Trophoblast cell (in vitro differentiated cells and primary cell): ENCODE measurements around the gene KLHL3.

Experiments used
- DNase-seq, 2 donors: peaks; one replicate each; pipeline ENCODE4 v3.0.0-alpha.2; 2016
- H2AFZ ChIP-seq: 2 replicates; pipeline ENCODE4 v1.6.1; 2013; ENCODE audit warnings: low read length, moderate library complexity, mild to moderate bottlenecking; ENCODE audit not compliant: insufficient read depth, poor library complexity
- H2AK5ac ChIP-seq: 2 replicates; pipeline ENCODE4 v1.6.1; 2013; ENCODE audit warnings: mild to moderate bottlenecking, low read length
- H2BK120ac ChIP-seq: 2 replicates; pipeline ENCODE4 v1.6.1; 2013; ENCODE audit warnings: low read length, mild to moderate bottlenecking, moderate library complexity; ENCODE audit not compliant: insufficient read depth, poor library complexity
- H2BK12ac ChIP-seq: 2 replicates; pipeline ENCODE4 v1.6.1; 2013; ENCODE audit warnings: mild to moderate bottlenecking, low read length, moderate library complexity
- H2BK5ac ChIP-seq: 2 replicates; pipeline ENCODE4 v1.6.1; 2013; ENCODE audit warnings: low read length, low read depth, moderate library complexity, mild to moderate bottlenecking; ENCODE audit not compliant: poor library complexity
- H3K14ac ChIP-seq: 2 replicates; pipeline ENCODE4 v1.6.1; 2013; ENCODE audit warnings: mild to moderate bottlenecking, low read length
- H3K18ac ChIP-seq: 2 replicates; pipeline ENCODE4 v1.6.1; 2013; ENCODE audit warnings: mild to moderate bottlenecking, low read length
- H3K23ac ChIP-seq: 2 replicates; pipeline ENCODE4 v1.6.1; 2013; ENCODE audit warnings: low read length
- H3K27ac ChIP-seq: 2 replicates; pipeline ENCODE4 v1.5.1; 2013; ENCODE audit warnings: low read depth, mild to moderate bottlenecking, inconsistent platforms, low read length, moderate library complexity
- H3K27me3 ChIP-seq: 2 replicates; pipeline ENCODE4 v1.6.1; 2013; ENCODE audit warnings: inconsistent platforms, mild to moderate bottlenecking, low read length, moderate library complexity; ENCODE audit not compliant: insufficient read depth
- H3K36me3 ChIP-seq, 2 experiments: 1 replicate in 1 of 2; 2 replicates in 1 of 2; pipeline ENCODE4 v1.6.1; 2013; ENCODE audit warnings: low read length in 2 of 2, mild to moderate bottlenecking in 2 of 2, moderate library complexity in 1 of 2; ENCODE audit not compliant: insufficient read depth in 2 of 2, control insufficient read depth in 1 of 2
- H3K4ac ChIP-seq: 2 replicates; pipeline ENCODE4 v1.6.1; 2013; ENCODE audit warnings: low read depth, mild to moderate bottlenecking, low read length, moderate library complexity
- H3K4me1 ChIP-seq, 2 experiments: 1 replicate in 1 of 2; 2 replicates in 1 of 2; pipeline ENCODE4 v1.6.1; 2013; ENCODE audit warnings: low read length in 2 of 2, mild to moderate bottlenecking in 2 of 2, moderate library complexity in 1 of 2; ENCODE audit not compliant: insufficient read depth in 2 of 2, control insufficient read depth in 1 of 2
- H3K4me2 ChIP-seq: 2 replicates; pipeline ENCODE4 v1.6.1; 2013; ENCODE audit warnings: inconsistent platforms, mild to moderate bottlenecking, low read length, moderate library complexity
- H3K4me3 ChIP-seq: 2 replicates; pipeline ENCODE4 v1.5.1; 2013; ENCODE audit warnings: mild to moderate bottlenecking, low read depth, low read length, inconsistent platforms
- H3K79me1 ChIP-seq: one replicate; pipeline ENCODE4 v1.6.1; 2013; ENCODE audit warnings: low read length
- H3K79me2 ChIP-seq: 2 replicates; pipeline ENCODE4 v1.6.1; 2013; ENCODE audit warnings: low read length, mild to moderate bottlenecking; ENCODE audit not compliant: control insufficient read depth, insufficient read depth, poor library complexity
- H3K9ac ChIP-seq: 2 replicates; pipeline ENCODE4 v1.6.1; 2013; ENCODE audit warnings: mild to moderate bottlenecking, low read length
- H3K9me3 ChIP-seq: 2 replicates; pipeline ENCODE4 v1.6.1; 2013; ENCODE audit warnings: low read depth, mild to moderate bottlenecking, control low read depth, inconsistent platforms, low read length; ENCODE audit not compliant: insufficient read depth
- H4K12ac ChIP-seq: 2 replicates; pipeline ENCODE4 v1.6.1; 2013; ENCODE audit warnings: low read depth, mild to moderate bottlenecking, low read length, moderate library complexity
- H4K8ac ChIP-seq: 2 replicates; pipeline ENCODE4 v1.6.1; 2013; ENCODE audit warnings: low read depth, mild to moderate bottlenecking, low read length, moderate library complexity
- H4K91ac ChIP-seq: one replicate; pipeline ENCODE4 v1.6.1; 2013; ENCODE audit warnings: low read depth, mild to moderate bottlenecking, low read length, moderate library complexity
- WGBS: extraction: QIAGEN DNeasy Blood & Tissue Kit; methylation state at CpG from one replicate; pipeline ENCODE4 v1.1.7; 2013; ENCODE audit warnings: missing lambda C conversion rate; ENCODE audit not compliant: insufficient read length, insufficient coverage; ENCODE audit errors: extremely low coverage; 5-methylcytosine and 5-hydroxymethylcytosine counted together

Gene KLHL3

GRCh38 chr5:137630216-137630971 lies 105.5 kb downstream of the KLHL3 start:
- no peak for DNase-seq
- Histone ChIP-seq H2BK5ac (no peak overlapping the region), H2AK5ac (no peak overlapping the region)

GRCh38 chr5:137629646-137630045 lies 106.2 kb downstream of the KLHL3 start:
- DNase-seq, result peak; percentile 16 to 90
- H3K23ac ChIP-seq, result no peak overlapping the region
- no peak overlapping the region for H4K8ac ChIP-seq
- no peaks in the 10 kb centered on the region for H3K36me3 ChIP-seq
- no peak overlapping the region for H3K27ac ChIP-seq
- no peak overlapping the region for H3K14ac ChIP-seq
- WGBS, result no CpG with 5 or more reads among the region's 4 CpGs
- no peak overlapping the region for H2AK5ac ChIP-seq
- no peaks in the 10 kb centered on the region for H3K27me3 ChIP-seq
- H2BK5ac ChIP-seq, result no peak overlapping the region
- H3K79me2 ChIP-seq, result no peaks in the 10 kb centered on the region
- no peak overlapping the region for H2AFZ ChIP-seq
- peak overlapping the region; percentile 20 for H3K4me3 ChIP-seq
- H3K9me3 ChIP-seq, result peaks cover 2% of the 10 kb centered on the region
- H3K9ac ChIP-seq, result no peak overlapping the region
- H3K4me1 ChIP-seq, result peaks cover 0 to 3% of the 10 kb centered on the region in 2 experiments
- H2BK120ac ChIP-seq, result no peak overlapping the region
- H2BK12ac ChIP-seq, result no peak overlapping the region
- no peak overlapping the region for H4K12ac ChIP-seq
- no peak overlapping the region for H3K4me2 ChIP-seq
- no peaks in the 10 kb centered on the region for H3K79me1 ChIP-seq
- H3K18ac ChIP-seq, result no peak overlapping the region
- no peak overlapping the region for H4K91ac ChIP-seq
- no peak overlapping the region for H3K4ac ChIP-seq

More at GRCh38 chr5:137630216-137630971, 105.5 kb downstream of the KLHL3 start:
- Histone ChIP-seq H3K23ac (no peak overlapping the region), H3K27ac (no peak overlapping the region), H3K14ac (no peak overlapping the region), H4K12ac (no peak overlapping the region), H2BK120ac (no peak overlapping the region), H3K27me3 (no peaks in the 10 kb centered on the region), H3K4me1 (peaks cover 0 to 3% of the 10 kb centered on the region in 2 experiments), H3K79me2 (no peaks in the 10 kb centered on the region), H3K4me3 (no peak overlapping the region), H3K18ac (no peak overlapping the region), H4K91ac (no peak overlapping the region), H3K9me3 (peaks cover 2% of the 10 kb centered on the region), H3K4me2 (no peak overlapping the region), H4K8ac (no peak overlapping the region), H2BK12ac (no peak overlapping the region), H3K9ac (no peak overlapping the region), H3K79me1 (no peaks in the 10 kb centered on the region), H3K36me3 (no peaks in the 10 kb centered on the region), H3K4ac (no peak overlapping the region), H2AFZ (no peak overlapping the region)
- WGBS, result no CpG with 5 or more reads among the region's 10 CpGs

GRCh38 chr5:137627706-137628105 lies 108.2 kb downstream of the KLHL3 start:
- WGBS, result no CpG with 5 or more reads among the region's 3 CpGs

GRCh38 chr5:137627293-137627692 lies 108.6 kb downstream of the KLHL3 start:
- H3K79me1 ChIP-seq, result no peaks in the 10 kb centered on the region
- H3K4me2 ChIP-seq, result no peak overlapping the region
- no peak overlapping the region for H3K18ac ChIP-seq
- H3K4ac ChIP-seq, result no peak overlapping the region
- H3K27me3 ChIP-seq, result no peaks in the 10 kb centered on the region
- no peak overlapping the region for H4K91ac ChIP-seq
- no peak overlapping the region for H2AFZ ChIP-seq
- no peak overlapping the region for H2BK5ac ChIP-seq
- no peaks in the 10 kb centered on the region for H3K36me3 ChIP-seq
- no peak overlapping the region for H3K27ac ChIP-seq
- no peak overlapping the region for H3K4me3 ChIP-seq
- no peak overlapping the region for H3K23ac ChIP-seq
- no peak overlapping the region for H4K8ac ChIP-seq
- H2AK5ac ChIP-seq, result no peak overlapping the region
- H2BK120ac ChIP-seq, result no peak overlapping the region
- no peak overlapping the region for H3K14ac ChIP-seq
- H3K4me1 ChIP-seq, result peaks cover 4 to 8% of the 10 kb centered on the region in 2 experiments
- no CpG with 5 or more reads among the region's 3 CpGs for WGBS
- peaks cover 2% of the 10 kb centered on the region for H3K9me3 ChIP-seq
- H3K79me2 ChIP-seq, result no peaks in the 10 kb centered on the region
- H4K12ac ChIP-seq, result no peak overlapping the region
- no peak overlapping the region for H2BK12ac ChIP-seq
- no peak overlapping the region for H3K9ac ChIP-seq
- DNase-seq, result no peak

More at GRCh38 chr5:137627706-137628105, 108.2 kb downstream of the KLHL3 start:
- Histone ChIP-seq H3K9ac (no peak overlapping the region), H3K27me3 (no peaks in the 10 kb centered on the region), H3K23ac (no peak overlapping the region), H2BK5ac (no peak overlapping the region), H3K4me1 (peaks cover 2 to 5% of the 10 kb centered on the region in 2 experiments), H3K79me2 (no peaks in the 10 kb centered on the region), H3K14ac (no peak overlapping the region), H4K8ac (no peak overlapping the region), H3K27ac (no peak overlapping the region), H2BK120ac (no peak overlapping the region), H3K79me1 (no peaks in the 10 kb centered on the region), H2BK12ac (no peak overlapping the region), H3K4me2 (no peak overlapping the region), H2AK5ac (no peak overlapping the region), H3K9me3 (peaks cover 2% of the 10 kb centered on the region), H3K4me3 (no peak overlapping the region), H3K36me3 (no peaks in the 10 kb centered on the region), H2AFZ (no peak overlapping the region), H3K4ac (no peak overlapping the region), H3K18ac (no peak overlapping the region), H4K12ac (no peak overlapping the region), H4K91ac (no peak overlapping the region)
- DNase-seq, result no peak
